GM23338 (cell line): ENCODE data around the gene PARP14.

Experiments
- CTCF ChIP-seq, 2 experiments: fragments of 200-600 bp in 1 of 2; sonication (generic) in 1 of 2; conservative IDR thresholded peaks; 2 replicates each; pipeline versions ENCODE4 v1.5.1 to v1.6.1; 2016 to 2017; ENCODE audit warnings: antibody characterized with exemption in 2 of 2, low read depth in 2 of 2, mild to moderate bottlenecking in 2 of 2, moderate library complexity in 1 of 2
- EZH2 ChIP-seq: fragments of 200-600 bp; sonication (generic); IDR thresholded peaks from one replicate; pipeline ENCODE4 v1.8.0; 2017; ENCODE audit warnings: antibody characterized with exemption, mild to moderate bottlenecking, low read depth; ENCODE audit not compliant: unreplicated experiment
- EZH2phosphoT487 ChIP-seq: fragments of 200-600 bp; sonication (generic); IDR thresholded peaks from one replicate; pipeline ENCODE4 v1.8.1; 2018; ENCODE audit warnings: antibody characterized with exemption; ENCODE audit not compliant: unreplicated experiment
- POLR2AphosphoS5 ChIP-seq: IDR thresholded peaks from 2 replicates; pipeline ENCODE4 v1.6.1; 2016; ENCODE audit warnings: antibody characterized with exemption, low read depth
- STAT1 ChIP-seq: IDR thresholded peaks from one replicate; pipeline ENCODE4 v1.6.1; 2016; ENCODE audit warnings: antibody characterized with exemption; ENCODE audit not compliant: unreplicated experiment

GRCh38 chr3:122679085-122679881 is 1.4 kb upstream of the PARP14 start:
- TF ChIP-seq CTCF (conservative IDR thresholded peaks at IDR 0.05; ENCODE audit: low read depth in 2 of 2) (peak; percentile 86), STAT1 (no peak), POLR2AphosphoS5 (no peak), EZH2phosphoT487 (no peak), EZH2 (no peak)
